ENCODE results near the gene MYO1A.
"Not testable (repeated sequence)": the region's sequence is repeated elsewhere in the genome, so short reads cannot be mapped to it uniquely, and the experiment has no call there.

MYO1A gene

DNA sequence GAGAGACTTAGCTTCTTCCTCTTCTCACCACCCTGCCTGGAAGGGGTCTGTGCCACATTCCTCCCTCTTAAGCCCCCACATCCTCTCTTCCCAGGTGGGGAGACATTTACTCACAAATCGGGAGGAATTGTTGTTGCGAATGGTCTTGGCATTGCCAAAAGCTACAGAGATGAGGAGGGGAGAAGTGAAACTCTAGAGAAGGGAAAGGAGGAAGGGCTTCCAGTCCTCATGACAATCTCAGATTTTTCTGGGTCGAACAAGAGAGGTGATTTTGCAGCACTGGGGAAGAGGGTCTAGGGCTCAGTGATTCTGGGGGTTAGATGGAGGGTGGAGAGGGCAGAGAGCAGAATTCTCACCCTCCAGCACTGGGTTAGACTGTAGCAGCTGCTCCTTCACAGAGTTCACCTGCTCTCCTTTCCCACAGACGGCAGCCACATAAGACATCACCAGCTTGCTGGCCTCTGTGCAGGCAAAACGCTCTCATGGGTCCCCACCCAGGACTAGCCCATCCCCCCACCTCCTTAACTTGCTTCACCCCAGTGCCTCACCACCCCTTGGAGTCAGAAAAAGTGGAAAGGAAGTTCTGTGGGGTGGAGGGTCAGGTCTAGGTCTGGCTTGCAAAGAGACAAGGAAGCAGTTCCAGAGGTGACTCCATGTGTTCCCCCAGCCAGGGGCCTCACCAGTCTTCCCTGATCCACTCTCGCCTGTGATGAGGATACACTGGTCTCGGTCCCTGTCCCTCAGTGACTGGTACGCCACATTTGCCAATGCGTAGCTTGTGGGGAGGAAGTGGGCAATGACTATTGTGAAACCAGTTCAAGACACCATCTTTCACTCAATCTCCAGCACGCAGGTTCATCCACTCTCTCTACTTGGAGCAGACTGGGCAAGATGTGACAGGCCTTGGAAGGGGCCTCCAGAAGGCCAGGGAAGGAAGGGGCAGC is 2.7 kb downstream of the MYO1A start:
- no peak for DNase-seq

- DNase-seq = no peak
These were observed 3.7 kb downstream of the MYO1A start for GRCh38 chr12:57046086-57046791.

- no peak for DNase-seq
These were observed 5.0 kb downstream of the MYO1A start for GRCh38 chr12:57044889-57045288.

GRCh38 chr12:57044468-57044867 is 5.5 kb downstream of the MYO1A start:
- no peak for DNase-seq

- DNase-seq = no peak
These were observed 7.2 kb downstream of the MYO1A start for GRCh38 chr12:57042695-57043094.

DNA sequence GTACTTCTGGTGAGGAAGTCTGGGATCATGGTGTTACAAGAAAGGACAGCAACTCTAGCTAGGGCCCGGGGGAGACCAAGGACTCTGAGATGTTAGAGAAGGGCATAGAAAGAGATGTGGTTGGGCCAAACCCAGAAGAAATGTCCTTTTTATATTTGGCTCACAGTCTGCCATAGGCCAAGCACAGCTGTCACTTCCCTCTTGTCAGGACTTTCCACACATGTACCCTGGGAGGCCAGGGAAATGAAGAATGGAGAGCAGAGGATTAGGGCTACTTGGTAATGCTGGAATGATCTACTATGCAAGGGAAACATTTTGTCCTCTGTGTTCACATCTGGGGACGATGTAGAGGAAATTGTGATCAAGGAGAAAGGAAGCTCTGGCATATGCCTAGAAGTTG is 9.2 kb downstream of the MYO1A start:
- no peak for DNase-seq

DNA sequence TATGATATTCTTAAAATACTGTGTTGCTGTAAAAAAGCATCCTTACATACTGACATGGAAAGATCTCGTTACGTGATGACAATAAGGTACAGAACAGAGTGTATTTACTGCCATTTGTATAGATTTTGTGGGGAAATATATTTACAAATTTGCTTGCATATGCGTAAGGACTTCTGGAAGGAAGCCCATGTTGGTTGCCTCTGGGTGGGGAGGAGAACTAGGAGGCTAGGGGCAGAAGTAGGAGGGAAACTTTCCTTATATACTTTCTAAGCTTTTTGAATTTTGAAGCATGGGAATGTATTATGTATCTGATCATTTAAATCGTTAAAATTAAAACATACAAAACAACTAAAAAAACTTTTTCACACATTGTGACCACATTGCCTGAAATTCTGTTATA is 9.7 kb downstream of the MYO1A start:
- DNase-seq = no peak

- no peak for DNase-seq
These were observed 10.7 kb downstream of the MYO1A start for GRCh38 chr12:57039016-57039798.

DNA sequence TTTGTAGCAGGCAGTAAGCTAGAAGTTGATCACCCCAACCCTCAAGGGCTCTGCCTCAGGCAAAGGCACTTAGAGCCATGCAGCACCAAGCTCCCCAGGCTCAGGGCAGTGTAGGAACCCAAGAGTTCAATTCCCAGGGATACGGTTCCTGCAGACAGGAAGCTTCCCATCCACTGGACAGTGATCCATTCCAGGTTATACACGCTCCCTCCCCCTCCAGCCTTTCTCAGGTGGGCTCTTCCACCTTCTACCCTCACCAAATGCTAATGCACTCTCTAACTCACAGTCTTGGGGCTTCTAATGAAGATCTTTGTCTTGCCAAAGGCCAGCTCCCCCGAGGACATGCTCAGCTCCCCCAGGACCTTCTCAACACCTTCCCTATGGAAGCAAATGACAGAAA is 12.7 kb downstream of the MYO1A start:
- DNase-seq = no peak

GRCh38 chr12:57033431-57033830 is 16.5 kb downstream of the MYO1A start:
- DNase-seq = no peak

DNA sequence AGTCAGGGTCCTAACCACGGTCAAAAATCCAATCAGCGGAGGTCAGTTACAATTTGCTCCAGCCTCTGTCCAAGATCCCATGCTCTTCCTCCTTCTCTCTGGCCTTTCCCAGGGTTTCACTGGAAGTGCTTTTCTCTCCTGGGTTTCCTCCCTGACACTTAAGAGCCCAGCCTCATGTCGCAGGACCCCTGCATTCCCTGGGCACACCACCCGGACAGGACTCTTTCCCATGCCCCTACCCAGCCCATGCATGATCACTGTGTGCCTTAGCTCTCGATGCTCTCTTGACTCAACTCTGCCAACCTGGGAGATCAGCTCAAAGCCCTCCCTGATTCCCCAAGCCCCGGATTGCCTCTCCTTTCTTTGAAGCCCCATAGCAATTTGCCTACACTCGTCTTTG is 18.1 kb downstream of the MYO1A start:
- DNase-seq = no peak

DNA sequence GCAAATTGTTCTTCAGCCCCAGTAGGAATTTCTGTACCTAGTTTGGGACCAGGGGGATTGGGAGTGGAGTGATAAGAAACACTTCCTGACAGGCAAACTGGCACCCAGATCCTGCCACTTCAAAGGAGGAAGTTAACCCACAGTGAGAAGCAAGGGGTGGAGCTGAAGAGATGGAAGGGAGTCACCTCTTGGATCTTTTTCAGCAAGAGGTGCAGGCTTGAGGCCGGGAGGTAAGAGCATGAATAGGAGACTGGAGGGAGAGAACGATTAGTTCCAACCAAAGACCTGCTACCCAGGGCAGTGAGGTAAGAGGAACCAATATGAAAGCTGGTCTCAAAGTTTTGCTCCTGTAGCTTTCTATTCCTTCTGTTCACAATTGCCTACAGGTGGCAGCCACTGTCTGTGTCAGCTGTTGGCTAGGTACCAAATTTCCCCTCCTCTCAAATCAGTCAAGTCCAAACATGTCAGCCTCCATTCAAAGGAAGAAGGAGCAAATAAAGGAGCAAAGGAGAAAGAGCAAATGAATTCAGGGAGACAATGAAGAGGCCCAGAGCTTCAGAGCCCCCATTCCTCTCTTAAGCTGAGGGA is 18.7 kb downstream of the MYO1A start:
- DNase-seq = no peak

- DNase-seq = no peak
These were observed 20.5 kb downstream of the MYO1A start for GRCh38 chr12:57029457-57029856.

GRCh38 chr12:57027805-57028153 is 22.1 kb downstream of the MYO1A start:
- no peak for DNase-seq

- no peak for DNase-seq
These were observed 22.7 kb downstream of the MYO1A start for GRCh38 chr12:57027011-57027804.

GRCh38 chr12:57025196-57025595 is 24.7 kb downstream of the MYO1A start:
- no peak for DNase-seq

- DNase-seq = not testable (repeated sequence)
These were observed 27.6 kb downstream of the MYO1A start for GRCh38 chr12:57022324-57022723.

GRCh38 chr12:57019983-57020719 is 29.8 kb downstream of the MYO1A start:
- no peak for DNase-seq

GRCh38 chr12:57018906-57019305 is 31.0 kb downstream of the MYO1A start:
- DNase-seq = no peak

GRCh38 chr12:57018353-57018752 is 31.6 kb downstream of the MYO1A start:
- not testable (repeated sequence) for DNase-seq

DNA sequence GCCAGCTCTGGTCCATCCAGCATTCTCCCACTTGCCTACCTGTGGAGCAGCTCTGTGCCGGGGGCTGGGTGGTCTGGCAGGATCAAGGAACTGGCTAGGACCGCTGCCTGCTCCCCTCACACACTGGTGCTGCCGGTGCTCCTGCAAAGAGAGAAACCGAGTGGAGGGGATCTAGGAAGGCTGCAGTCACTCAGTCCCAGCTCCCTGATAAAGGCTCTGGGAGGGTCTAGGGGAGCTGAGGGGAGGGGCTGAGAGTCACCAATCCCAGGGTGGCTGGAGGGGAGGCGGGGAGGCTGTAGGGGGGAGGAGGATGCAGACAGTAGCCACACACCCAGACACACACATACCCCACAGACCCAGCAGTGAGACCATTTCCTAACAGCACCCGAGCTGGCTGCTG is 33.6 kb downstream of the MYO1A start, which contains the start of gene TAC3:
Gene TAC3 (minus strand): TSS at position 182 of the 400 bp plus-strand sequence. CDS start 732 bp downstream, outside the sequence.
- no peak for DNase-seq
